ENCODE data around the gene GALNT17.

Gene GALNT17

DNA sequence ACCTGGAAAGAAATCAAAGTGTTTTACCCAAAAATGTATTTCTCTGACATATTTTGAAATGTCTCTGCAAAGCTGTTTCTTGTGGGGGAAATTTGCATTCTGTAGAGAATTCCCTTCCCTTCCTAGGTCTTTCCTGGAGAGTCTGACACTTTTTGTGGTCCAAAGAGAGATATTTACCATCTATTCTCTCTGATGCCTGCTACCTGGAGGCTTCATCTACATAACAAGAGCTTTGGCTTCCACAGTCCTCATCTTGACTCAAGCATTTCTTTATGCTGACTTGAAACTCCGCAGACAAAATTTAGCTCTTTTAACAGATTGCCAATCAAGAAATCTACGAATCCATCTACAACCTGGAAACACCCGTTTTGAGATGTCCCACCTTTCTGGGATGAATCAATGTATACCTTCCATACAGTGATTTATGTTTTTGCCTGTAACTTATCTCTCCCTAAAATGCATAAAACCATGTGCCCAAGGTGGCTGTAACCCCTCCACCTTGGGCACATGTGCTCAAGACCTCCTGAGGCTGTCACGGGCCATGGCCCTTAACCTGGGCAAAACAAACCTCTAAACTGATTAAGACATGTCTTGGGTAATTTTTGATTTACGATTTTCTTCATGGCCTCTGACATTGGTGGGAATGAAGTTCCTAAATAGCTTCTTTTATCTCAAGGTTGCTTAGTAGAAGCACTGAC is 334.7 kb downstream of the GALNT17 start:
- no peak for DNase-seq

GRCh38 chr7:71470326-71470725 is 338.4 kb downstream of the GALNT17 start:
- no peak for DNase-seq

GRCh38 chr7:71470830-71471229 is 338.9 kb downstream of the GALNT17 start:
- DNase-seq: no peak

- DNase-seq: no peak
These were observed 341.0 kb downstream of the GALNT17 start for GRCh38 chr7:71472962-71473361.

DNA sequence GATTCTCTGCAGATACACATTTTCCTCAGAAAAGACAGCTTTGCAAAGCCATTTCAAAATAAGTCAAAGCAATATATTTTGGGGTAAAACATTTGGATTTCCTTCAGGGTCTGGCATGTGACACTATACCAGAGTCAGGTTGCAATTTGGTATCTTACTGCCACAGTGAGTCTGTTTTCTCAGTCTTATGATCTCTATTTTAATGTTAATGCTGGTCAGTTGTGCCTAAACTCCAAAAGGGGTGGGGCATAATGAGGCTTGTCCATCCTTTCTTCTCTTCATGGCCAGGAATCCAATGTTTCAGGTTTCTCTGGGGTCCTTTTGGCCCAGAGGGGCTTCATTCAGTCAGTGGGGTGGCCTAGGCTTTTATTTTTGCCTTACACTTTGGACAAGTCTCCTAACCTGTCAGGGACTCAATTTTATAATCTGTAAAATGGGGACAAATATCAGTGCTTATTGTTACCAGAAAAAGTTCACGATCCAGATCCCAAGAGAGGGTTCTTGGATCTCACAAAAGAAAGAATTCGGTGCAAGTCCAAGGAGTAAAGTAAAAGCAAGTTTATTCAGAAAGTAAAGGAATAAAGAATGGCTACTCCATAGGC is 341.5 kb downstream of the GALNT17 start:
- no peak for DNase-seq

DNA sequence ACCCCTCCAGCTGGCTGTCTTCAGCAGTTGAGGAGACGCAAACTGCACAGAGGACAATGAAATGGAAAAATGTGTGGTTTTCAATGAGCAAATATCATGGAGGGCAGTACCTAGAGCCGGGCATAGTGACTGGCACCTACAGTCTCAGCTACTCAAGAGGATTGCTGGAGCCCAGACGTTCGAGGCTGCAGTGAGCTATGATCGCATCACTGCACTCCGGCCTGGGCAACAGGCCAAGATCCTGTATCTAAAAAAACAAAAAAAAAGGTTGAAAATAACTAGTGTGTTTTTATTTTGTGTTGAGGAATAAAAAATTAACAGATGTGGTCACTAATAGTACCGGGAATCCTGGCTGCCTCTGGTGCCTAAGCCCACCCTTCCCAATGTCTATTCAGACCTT is 345.5 kb downstream of the GALNT17 start:
- no peak for DNase-seq

DNA sequence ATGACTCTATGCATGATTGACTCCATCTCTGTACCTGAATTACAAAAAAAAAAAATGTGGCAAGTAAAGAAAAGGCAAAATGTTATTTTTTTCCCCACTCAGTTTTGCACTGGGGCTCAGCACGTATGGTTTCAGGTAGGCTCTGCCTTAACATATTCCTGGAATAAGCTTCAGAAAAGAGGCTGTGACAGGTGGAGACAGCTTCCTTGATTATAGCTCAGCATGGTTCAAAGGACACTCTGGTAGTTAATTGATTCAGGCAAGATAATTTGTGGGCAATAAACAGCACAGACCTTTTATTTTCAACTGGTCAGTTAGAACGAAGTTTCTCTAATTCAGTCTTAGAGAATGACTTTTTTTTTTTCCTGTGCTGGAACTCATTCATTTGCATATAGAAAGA is 347.3 kb downstream of the GALNT17 start:
- no peak for DNase-seq

- no peak for DNase-seq
These were observed 348.8 kb downstream of the GALNT17 start for GRCh38 chr7:71480791-71481190.

GRCh38 chr7:71482284-71482683 is 350.3 kb downstream of the GALNT17 start:
- no peak for DNase-seq

- DNase-seq: no peak
These were observed 352.4 kb downstream of the GALNT17 start for GRCh38 chr7:71484380-71484779.

GRCh38 chr7:71485586-71485985 is 353.6 kb downstream of the GALNT17 start:
- no peak for DNase-seq

DNA sequence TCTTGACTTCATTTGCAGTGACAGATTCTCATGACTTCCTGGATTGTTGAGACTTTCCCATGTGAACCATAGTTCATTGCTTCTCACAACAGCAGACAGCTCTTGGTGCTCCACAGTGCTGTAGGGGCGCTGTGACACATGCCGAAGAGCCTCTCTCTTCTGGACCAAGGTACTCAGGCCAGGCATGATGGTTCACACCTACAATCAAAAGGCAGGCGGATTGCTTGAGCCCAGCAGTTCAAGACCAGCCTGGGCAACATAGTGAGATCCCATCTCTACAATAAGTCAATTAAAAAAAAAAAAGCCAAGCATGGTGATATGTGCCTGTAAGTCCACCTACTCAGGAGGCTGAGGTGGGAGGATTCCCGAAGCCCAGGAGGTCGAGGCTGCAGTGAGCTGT is 354.5 kb downstream of the GALNT17 start:
- DNase-seq: no peak

GRCh38 chr7:71486856-71487628 is 355.1 kb downstream of the GALNT17 start:
- DNase-seq: no peak

DNA sequence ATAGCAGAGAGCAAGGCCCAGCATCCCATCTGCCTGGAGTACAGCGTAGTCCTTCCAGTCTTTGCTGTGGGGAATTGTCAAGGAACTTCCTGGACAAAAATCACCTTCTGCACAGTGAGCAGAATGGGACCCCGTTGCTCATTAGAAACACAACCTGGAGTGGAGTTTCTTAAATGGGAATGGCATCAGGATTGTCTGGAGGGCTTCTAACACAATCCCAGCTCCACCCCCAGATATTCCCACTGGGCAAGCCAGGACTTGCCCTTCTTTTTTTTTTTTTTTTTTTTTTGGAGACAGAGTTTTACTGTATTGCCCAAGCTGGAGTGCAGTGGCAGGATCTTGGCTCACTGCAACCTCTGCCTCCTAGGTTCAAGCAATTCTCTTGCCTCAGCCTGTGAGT is 356.4 kb downstream of the GALNT17 start:
- DNase-seq: no peak

DNA sequence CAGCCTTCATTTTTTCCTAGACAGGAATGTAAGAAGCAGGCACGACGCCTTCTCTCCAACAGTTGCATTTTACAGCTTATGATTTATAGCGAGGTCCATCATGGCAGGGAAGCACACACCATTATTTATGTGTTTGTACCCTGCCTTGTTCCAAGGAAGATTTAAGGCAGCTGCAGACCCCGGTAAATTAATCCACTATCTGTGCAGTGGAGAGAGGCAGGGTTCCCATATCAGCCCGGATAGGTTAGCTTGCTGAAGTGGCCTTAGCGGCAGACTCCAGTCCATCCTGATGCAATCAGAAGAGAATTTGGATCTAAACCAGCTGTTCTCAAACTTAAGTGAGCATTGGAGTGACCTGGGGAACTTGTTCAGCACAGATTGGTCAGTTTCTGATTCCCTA is 359.4 kb downstream of the GALNT17 start:
- DNase-seq: no peak

- no peak for DNase-seq
These were observed 363.9 kb downstream of the GALNT17 start for GRCh38 chr7:71495828-71496227.

DNA sequence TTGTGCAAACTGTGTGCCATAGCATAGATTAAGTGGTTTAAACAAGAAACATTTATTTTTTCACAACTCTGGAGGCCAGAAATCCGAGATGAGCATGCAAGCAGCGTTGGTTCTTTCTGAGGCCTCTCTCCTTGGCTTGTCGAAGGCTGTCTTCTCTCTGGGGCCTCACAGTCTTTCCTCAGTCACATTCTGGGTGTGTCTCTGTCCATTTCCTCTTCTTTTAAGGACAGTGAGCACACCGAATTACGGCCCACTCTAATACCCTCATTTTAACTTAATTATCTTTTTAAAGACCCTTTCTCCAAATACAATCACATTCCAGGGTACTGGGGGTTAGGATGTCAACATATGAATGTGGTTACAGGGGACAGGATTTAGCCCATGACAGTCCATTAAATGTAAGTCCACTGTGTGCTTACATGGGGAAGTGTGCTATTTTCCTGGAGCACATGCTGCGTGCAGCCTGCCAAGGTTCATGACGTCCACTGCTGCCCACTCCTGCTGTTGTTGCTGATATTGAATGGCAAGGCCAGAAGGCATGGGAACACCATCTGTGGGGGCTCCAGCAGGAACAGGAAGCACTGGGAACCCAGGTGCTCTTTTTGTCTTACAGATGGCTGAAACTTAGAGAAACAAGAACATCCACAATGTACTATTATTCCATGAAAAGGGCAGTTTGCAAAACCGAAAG is 365.5 kb downstream of the GALNT17 start:
- DNase-seq: no peak

DNA sequence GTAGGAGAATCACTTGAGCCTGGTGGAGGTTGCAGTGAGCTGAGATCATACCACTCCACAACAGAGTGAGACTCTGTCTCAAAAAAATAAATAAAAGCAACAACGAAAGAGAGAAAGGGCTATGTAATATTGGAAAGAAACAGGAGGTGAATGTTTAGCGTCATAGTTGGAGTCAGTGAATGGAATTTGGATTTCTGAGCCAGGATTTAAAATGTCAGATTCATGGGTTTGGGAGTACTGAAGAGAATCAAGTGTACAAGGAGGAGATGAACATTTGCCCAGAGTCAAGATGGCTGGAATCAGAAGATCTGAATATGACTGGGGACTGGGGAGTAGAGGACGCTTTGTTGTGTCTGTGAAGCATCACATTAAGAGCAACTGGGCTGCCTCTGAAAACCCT is 366.4 kb downstream of the GALNT17 start:
- no peak for DNase-seq

GRCh38 chr7:71504697-71505441 is 372.9 kb downstream of the GALNT17 start:
- no peak for DNase-seq

DNA sequence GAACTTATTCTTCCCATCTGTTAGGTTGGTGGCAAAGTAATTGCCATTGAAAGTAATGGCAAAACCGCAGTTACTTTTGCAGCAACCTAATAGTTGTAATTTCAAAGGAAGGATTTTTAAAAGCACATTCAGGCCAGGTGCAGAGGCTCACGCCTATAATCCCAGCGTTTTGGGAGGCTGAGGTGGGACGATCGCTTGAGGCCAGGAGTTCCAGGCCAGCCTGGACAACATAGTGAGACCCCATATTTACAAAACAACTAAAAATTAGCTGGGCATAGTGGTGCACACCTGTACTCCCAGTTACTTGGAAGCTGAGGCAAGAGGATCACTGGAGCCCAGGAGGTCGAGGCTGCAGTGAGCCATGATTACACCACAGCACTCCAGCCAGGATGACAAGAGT is 374.9 kb downstream of the GALNT17 start:
- no peak for DNase-seq

DNA sequence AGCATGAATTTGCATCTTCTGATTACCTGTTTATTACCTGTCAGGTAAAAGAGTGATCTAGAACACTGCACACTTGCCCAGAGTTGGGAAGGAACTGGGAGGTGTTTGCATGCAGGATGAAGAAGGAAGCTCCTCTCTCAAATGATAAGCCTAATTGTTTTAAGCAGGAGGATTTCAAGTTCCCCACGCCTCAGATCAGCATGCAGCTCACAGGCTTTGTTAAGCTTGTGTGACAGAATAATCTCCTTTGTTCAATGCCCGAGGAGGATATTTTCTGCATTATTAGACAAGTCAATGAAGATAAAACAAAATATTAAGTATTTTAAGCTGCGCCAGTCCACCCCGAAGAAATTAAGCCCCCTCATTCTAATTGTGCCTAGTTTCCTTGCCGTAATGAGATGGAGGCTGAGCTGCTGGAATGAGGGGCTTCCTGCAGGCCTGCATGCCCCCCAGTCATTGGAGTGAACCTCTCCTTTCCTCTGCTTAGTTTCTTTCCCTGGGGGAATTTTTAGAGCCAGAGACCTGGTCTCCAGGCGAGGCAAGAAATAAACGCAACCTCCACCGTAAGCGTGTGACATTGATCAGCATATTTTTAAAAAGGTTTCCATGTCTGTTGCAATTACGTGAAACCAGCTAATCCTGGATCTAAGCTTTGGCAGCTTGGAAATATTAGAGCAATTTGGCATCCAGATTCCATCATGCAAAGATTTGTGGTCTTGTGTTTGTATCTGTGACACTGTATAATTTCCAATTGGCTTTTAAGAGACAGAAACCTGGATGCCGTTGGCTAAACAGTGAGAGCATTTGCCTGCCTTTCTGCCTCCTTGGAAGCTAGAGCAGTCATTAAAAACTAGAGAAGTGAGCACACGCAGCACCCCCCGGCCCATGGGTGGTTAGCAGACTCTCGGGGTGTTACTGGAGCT is 376.0 kb downstream of the GALNT17 start:
- no peak for DNase-seq

DNA sequence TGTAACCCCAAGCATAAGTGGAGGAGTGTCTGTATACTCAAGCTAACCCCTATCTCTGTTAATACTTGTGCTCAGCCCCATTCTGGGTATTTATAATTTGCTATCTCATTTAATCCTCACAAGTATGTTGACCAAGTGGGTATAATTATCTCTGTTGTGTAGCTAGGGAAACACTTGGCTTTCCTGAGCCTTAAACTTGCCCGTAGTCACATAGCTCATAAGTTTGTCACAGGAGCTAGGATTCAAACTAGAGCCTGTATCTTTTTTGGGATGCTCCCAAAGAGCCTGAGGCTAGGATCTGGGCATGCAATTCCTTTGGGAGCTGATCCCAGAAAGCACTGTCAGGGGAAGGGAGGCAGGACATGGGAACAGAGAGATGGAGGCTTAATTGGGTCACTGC is 377.4 kb downstream of the GALNT17 start:
- DNase-seq: no peak
